ENCODE measurements around the gene TSC2.

The TSC2 gene

DNA sequence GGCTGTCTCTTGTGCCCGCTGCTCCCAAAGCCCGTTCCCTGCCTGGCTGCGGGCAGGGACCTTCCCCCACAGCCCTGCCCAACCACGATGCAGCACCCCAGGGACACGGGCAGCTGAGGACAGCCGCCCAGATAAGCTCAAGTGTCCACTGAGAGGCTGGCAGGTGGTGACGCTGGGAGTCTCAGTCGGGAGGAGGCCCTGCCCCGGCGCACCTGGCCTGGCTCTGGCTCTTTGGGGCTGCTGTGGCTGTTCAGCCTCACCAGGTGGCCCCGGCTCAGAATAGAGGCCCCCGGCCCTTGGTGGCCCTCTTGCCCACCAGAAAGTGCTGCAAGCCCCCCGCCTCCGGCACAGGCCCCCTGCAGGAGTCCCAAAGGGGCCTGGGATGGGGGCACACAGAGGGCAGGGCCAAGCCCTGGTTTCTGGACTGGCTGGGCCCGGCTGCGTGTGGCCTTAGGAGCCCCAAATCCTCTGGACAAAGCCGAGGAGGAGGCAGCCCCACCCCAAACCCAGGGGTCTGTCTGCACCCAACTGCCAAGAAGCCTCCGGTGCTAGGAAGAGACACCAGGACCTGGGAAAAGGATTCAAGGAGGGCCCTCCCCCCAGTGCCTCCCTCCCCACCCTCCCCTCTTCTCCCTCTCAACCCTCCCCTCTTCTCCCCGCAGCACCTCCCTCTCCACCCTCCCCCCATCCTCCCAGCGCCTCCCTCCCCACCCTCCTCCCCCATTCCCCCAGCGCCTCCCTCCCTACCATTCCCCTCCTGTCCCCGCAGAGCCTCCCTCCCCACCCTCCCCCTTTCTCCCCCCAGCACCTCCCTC, 5.4 kb upstream of the TSC2 start:
- in situ Hi-C loops (cut with MboI; ENCODE audit: low sequenced_read_pairs) = no loop called here

- in situ Hi-C loops (cut with MboI; ENCODE audit: low sequenced_read_pairs) = no loop called here
Measured at GRCh38 chr16:2042986-2043666, 4.7 kb upstream of the TSC2 start.

GRCh38 chr16:2043667-2044451, 3.9 kb upstream of the TSC2 start:
- in situ Hi-C loops (cut with MboI; ENCODE audit: low sequenced_read_pairs) = no loop called here

- in situ Hi-C loops (cut with MboI; ENCODE audit: low sequenced_read_pairs) = no loop called here
Measured at GRCh38 chr16:2044541-2044940, 3.2 kb upstream of the TSC2 start.

DNA sequence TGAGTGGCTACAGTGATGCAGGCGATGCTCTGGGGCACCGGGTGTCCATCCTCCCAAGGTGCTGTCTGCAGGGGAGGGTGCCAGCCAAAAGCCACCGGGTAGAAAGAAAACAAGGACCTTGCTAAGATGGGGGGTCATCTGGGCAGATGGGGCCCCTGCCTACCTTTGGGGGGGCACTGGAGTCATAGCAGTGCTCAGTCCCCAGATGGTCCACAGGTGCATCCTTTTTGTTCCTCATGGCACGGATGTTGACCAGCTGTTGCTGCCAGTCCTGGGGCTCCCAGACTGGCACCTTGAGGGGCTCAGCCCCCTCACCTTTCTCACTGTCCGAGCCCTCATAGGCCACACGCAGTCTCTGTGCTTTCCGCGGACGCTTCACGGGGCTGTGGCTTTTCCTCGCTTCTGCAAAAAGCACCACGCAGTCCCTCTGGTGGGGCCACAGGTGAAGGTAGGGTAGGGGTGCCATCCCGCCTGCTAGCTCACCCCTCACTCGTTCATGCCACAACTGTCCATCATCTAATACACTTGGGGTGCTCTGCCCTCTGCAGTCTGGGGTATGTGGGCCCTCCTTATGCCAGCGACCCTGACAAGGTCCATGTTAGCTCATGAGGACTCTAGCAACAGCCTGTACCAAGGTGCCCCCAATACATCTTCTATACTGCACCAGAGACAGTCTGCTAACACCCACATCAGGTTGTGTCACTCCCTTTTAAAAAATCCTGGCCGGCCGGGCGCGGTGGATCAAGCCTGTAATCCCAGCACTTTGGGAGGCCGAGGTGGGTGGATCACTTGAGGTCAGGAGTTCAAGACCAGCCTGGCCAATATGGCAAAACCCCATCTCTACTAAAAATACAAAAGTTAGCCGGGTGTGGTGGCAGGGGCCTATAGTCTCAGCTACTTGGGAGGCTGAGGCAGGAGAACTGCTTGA, 1.6 kb upstream of the TSC2 start:
- in situ Hi-C loops (cut with MboI; ENCODE audit: low sequenced_read_pairs) = no loop called here

DNA sequence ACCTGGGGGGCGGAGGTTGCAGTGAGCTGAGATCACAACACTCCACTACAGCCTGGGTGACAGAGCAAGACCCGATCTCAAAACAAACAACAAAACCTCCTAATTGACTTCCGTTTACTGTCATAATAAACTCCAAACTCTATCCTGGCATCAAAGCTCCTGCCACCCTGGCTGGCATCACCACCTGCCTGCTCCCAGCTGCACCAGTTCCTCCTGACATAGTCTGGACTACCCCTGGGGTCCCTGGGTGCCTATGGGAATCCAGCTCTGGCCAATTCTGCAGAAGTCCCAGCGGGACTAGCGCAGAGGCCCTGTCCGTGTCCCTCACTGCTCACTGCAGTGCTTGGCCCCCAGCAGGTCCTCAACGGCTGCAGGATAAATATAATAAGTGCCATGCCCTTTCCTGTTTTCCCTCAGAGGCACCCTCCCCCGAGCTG, 874 bp upstream of the TSC2 start:
- in situ Hi-C loops (cut with MboI; ENCODE audit: low sequenced_read_pairs) = no loop called here

DNA sequence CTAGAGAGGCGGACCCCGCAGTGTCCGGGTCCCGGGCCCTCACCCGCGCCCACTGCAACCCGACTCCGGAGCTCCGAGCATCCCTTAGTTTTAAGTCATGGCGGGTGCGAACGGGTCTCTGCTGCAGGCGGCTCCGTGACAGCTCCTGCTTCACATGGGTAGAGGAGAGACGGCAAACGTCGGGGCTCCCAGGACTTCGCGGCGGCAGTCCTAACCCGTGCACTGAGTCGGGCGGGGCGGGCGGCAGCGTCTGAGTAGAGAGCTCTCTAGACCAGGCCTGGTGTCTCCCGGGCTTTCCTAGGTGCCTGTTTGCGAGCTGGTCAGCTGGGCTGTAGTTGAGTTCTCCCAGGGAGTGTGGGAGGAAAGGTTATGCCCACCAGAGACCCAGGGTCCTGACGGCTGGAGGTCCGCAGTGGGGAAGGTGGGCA, 345 bp downstream of the TSC2 start:
- in situ Hi-C loops (cut with MboI; ENCODE audit: low sequenced_read_pairs) = no loop called here

DNA sequence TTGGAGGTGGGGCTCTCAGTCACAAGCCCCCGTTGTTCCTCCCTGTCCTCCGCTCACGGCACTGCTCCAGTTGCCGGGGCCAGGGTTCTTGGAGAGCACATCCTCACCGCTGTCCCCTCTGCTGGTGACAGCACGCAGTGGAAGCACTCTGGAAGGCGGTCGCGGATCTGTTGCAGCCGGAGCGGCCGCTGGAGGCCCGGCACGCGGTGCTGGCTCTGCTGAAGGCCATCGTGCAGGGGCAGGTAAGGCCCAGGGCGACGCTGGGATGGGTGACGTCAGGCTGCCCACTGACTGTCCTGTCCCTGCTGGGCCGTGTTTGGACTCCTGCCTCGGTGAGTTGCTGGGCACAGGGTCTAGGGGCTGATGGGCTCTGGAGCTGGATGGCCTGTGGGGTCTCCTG, 5.4 kb downstream of the TSC2 start:
- in situ Hi-C loops (cut with MboI; ENCODE audit: low sequenced_read_pairs) = no loop called here

DNA sequence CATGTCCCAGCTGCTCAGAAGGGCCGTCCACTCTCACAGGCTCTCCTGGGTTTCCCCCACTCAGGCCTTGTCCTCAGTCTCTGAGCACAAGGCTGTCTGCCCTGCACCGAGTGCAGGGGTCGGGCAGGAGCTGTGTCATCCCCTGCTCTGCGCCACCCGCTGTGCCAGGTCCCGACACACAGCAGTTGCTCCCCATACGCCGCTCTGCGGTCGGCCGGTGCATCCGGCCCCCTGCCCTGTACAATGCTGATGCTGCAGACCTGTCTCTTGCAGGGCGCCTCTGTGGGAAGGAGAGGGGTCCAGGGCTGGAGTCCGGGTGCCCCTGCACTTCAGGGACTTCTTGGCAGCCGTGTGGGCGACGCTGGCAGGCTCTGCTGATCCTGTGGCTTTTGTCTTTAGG, 6.1 kb downstream of the TSC2 start:
- in situ Hi-C loops (cut with MboI; ENCODE audit: low sequenced_read_pairs) = no loop called here

- in situ Hi-C loops (cut with MboI; ENCODE audit: low sequenced_read_pairs) = no loop called here
Measured at GRCh38 chr16:2054543-2055245, 6.9 kb downstream of the TSC2 start.

GRCh38 chr16:2056077-2056476, 8.3 kb downstream of the TSC2 start:
- in situ Hi-C loops (cut with MboI; ENCODE audit: low sequenced_read_pairs) = no loop called here

DNA sequence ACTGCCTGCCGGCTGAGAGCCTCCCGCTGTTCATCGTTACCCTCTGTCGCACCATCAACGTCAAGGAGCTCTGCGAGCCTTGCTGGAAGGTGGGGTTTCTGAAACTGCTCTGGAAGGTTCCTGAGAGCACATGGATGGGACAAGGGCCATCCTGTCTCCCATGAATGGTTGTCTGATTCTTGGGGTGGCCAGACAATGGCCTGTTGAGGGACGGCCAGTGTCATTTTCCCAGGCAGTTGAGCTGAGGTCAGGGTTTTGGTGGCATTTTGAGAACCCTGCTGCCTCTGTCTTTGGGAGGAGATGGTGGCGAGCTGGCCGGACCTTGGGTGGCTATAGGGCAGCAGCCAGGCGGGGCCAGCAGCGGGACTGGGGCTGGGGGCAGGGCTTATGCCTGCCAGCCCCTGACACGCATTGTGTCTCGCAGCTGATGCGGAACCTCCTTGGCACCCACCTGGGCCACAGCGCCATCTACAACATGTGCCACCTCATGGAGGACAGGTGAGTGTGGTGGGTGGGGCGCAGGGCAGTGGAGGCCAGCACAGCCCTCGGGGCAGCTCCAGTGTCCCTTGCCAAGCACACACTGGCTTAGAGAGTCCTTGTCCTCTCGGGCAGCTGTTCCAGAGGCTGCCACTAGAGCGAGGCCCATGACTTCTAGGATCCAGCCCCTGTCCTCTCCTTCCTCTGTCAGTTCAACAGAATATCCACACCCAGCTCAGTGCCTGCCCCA, 9.1 kb downstream of the TSC2 start:
- in situ Hi-C loops (cut with MboI; ENCODE audit: low sequenced_read_pairs) = no loop called here

DNA sequence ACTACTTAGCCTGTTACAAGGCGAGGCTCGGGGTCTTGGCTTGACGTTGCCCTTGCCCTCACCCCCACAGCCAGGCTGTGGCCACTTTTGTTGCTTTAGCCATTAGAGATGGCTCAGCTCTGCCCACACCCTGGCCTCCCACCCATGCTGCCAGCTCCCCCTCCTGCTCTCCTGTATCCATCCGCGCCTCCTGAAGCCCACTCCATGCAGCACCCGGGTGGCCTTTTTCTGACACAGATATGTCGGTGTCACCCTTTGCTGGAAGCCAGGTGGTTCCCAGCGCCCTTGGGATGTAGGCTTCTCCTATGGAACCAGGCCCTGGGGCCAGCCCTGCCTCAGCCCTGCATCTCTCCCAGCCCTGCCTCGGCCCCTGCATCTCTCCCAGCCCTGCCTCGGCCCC, 9.7 kb downstream of the TSC2 start:
- in situ Hi-C loops (cut with MboI; ENCODE audit: low sequenced_read_pairs) = no loop called here

- in situ Hi-C loops (cut with MboI; ENCODE audit: low sequenced_read_pairs) = no loop called here
Measured at GRCh38 chr16:2058420-2058819, 10.6 kb downstream of the TSC2 start.

GRCh38 chr16:2058872-2059271, 11.1 kb downstream of the TSC2 start:
- in situ Hi-C loops (cut with MboI; ENCODE audit: low sequenced_read_pairs) = no loop called here

GRCh38 chr16:2060346-2060745, 12.6 kb downstream of the TSC2 start:
- in situ Hi-C loops (cut with MboI; ENCODE audit: low sequenced_read_pairs) = no loop called here

- in situ Hi-C loops (cut with MboI; ENCODE audit: low sequenced_read_pairs) = no loop called here
Measured at GRCh38 chr16:2061023-2061422, 13.2 kb downstream of the TSC2 start.

DNA sequence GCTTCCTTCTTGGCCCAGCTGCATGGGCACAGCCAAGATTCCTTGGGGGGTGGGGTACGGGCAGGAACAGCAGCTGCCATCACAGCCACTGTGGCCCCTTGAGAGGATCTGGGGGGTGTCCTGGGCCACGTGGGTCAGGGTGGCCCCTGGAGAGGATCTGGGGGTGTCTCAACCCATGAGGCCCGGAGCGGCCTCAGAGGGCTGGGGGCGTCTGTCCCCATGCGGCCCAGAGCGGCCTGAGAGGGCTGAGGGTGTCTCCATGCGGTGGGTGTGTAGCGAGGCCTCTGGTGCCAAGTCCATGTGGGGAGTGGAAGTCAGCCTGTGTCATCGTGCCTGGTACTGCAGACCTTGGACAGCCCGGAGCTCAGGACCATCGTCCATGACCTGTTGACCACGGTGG, 13.7 kb downstream of the TSC2 start:
- in situ Hi-C loops (cut with MboI; ENCODE audit: low sequenced_read_pairs) = no loop called here

DNA sequence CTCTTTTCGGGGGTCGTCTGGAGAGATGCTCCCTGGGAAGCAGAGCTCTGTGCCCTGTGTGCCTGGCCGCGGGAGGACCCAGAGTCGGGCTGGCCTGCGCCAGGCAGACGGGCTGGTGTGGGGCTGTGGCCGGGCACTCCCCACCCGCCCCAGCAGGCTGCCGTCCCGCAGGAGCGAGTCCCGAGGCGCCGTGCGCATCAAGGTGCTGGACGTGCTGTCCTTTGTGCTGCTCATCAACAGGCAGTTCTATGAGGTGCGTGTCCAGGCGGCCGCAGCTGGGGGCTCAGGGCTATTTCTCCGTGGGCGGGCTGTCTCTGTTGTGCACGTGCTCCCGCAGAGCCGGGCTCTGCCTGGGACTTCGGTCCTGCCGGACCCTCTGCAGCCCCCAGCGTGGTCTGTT, 15.0 kb downstream of the TSC2 start:
- in situ Hi-C loops (cut with MboI; ENCODE audit: low sequenced_read_pairs) = no loop called here
